Measurements from ENCODE around the gene SEPHS2. TPM values are rescaled to one million over a fixed set of nuclear protein-coding genes. Genes with fewer than 3 reads are reported as not detected.
"Not testable (repeated sequence)": the region's sequence is repeated elsewhere in the genome, so short reads cannot be mapped to it uniquely, and the experiment has no call there.

Gene SEPHS2
- total RNA-seq, 2 donors from 2014 or later, result 33.7 to 58.9 TPM

DNA sequence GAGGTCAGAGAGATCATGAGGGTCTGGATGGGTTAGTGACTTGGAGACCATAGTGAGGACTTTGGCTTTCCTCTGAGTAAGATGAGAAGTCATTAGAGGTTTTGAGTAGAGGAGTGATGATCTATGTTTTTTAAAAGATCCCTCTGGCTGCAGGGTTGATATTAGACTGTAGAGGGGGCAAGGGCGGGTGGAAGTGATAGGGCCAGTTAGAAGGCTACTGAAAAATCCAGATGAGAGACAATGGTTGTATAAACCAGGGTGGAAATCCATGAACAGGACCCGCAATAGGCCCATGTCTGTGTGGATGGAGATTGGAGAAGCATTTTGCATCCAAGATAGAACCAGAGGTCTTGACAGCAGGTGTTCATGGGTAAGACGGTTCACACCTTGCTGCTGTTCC, 36.7 kb upstream of the SEPHS2 start:
- H3K36me3 ChIP-seq, result no peaks in the 10 kb centered on the region
- no peak for DNase-seq (ENCODE audit: low spot score)
- WGBS, result 89% methylated on average over 3 of the region's 3 CpGs
- TF ChIP-seq CTCF (IDR thresholded peaks at IDR 0.05) (no peak), POLR2AphosphoS5 (IDR thresholded peaks at IDR 0.05) (no peak), POLR2A (IDR thresholded peaks at IDR 0.05) (no peak)
- H3K4me3 ChIP-seq, result no peak overlapping the region
- H3K4me1 ChIP-seq (replicated peaks), result no peaks in the 10 kb centered on the region
- H3K27ac ChIP-seq, result no peak overlapping the region
- H3K9me3 ChIP-seq, result no peaks in the 10 kb centered on the region
- intact Hi-C loops (cut with DNase I), result no loop called here
- no peaks in the 10 kb centered on the region for H3K27me3 ChIP-seq (replicated peaks; ENCODE audit: insufficient read depth)

DNA sequence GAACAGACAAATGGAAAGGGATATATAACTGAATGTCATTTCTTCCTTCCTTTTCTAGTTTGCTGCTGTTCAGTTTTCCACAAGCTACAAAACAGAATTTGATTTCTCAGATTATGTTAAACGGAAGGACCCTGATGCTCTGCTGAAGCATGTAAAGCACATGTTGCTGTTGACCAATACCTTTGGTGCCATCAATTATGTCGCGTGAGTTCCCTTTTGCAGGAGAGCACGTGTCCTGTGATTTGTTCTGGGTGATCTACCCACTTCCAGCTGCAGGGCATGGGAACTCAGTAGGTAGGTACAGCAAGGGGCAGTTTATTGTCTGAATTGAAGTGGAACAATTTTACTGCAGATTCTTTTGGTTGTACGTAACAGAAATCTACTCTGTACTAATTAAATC, 35.7 kb upstream of the SEPHS2 start:
- H3K36me3 ChIP-seq, result no peaks in the 10 kb centered on the region
- H3K27ac ChIP-seq, result no peak overlapping the region
- no peak for DNase-seq (ENCODE audit: low spot score)
- no peak for TF ChIP-seq POLR2AphosphoS5 (IDR thresholded peaks at IDR 0.05)
- no peak for TF ChIP-seq POLR2A (IDR thresholded peaks at IDR 0.05)
- 72% methylated on average over 5 of the region's 5 CpGs for WGBS
- H3K27me3 ChIP-seq (replicated peaks; ENCODE audit: insufficient read depth), result no peaks in the 10 kb centered on the region
- no peaks in the 10 kb centered on the region for H3K9me3 ChIP-seq
- intact Hi-C loops (cut with DNase I), result no loop called here
- H3K4me3 ChIP-seq, result no peak overlapping the region
- no peaks in the 10 kb centered on the region for H3K4me1 ChIP-seq (replicated peaks)

- no peak overlapping the region for H3K4me3 ChIP-seq
- no peak overlapping the region for H3K27ac ChIP-seq
- H3K4me1 ChIP-seq (replicated peaks), result no peaks in the 10 kb centered on the region
- H3K27me3 ChIP-seq (replicated peaks; ENCODE audit: insufficient read depth), result no peaks in the 10 kb centered on the region
- intact Hi-C loops (cut with DNase I), result no loop called here
- no peaks in the 10 kb centered on the region for H3K36me3 ChIP-seq
- DNase-seq (ENCODE audit: low spot score), result no peak
- no peaks in the 10 kb centered on the region for H3K9me3 ChIP-seq
- WGBS, result 92% methylated on average over 12 of the region's 12 CpGs
- TF ChIP-seq POLR2A (IDR thresholded peaks at IDR 0.05), result no peak
- no peak for TF ChIP-seq POLR2AphosphoS5 (IDR thresholded peaks at IDR 0.05)
- no peak for TF ChIP-seq CTCF (IDR thresholded peaks at IDR 0.05)
These were observed 33.2 kb upstream of the SEPHS2 start for GRCh38 chr16:30478766-30479478.

DNA sequence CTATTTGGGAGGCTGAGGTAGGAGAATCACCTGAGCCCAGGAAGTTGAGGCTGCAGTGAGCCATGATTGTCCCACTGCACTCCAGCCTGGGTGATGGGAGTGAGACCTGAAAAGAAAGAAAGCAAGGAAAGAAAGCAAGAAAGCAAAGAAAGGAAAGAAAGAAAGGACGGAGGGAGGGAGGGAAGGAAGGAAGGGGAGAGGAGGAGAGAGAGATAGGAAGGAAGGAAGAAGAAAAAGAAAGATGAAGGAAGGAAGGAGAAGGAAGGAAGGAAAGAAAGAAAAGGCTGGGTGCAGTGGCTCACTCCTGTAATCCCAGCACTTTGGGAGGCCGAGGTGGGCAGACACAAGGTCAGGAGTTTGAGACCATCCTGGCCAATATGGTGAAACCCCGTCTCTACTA, 32.1 kb upstream of the SEPHS2 start:
- H3K36me3 ChIP-seq; H3K27ac ChIP-seq; DNase-seq (ENCODE audit: low spot score); H3K9me3 ChIP-seq; H3K27me3 ChIP-seq (replicated peaks; ENCODE audit: insufficient read depth); H3K4me3 ChIP-seq; H3K4me1 ChIP-seq (replicated peaks); intact Hi-C loops (cut with DNase I): not testable (repeated sequence)
- 88% methylated on average over 3 of the region's 3 CpGs for WGBS

- no peak for TF ChIP-seq CTCF (IDR thresholded peaks at IDR 0.05)
- no peak for TF ChIP-seq POLR2A (IDR thresholded peaks at IDR 0.05)
- no peak for TF ChIP-seq POLR2AphosphoS5 (IDR thresholded peaks at IDR 0.05)
- Histone ChIP-seq H3K27me3 (replicated peaks; ENCODE audit: insufficient read depth) (peaks cover 5% of the 10 kb centered on the region), H3K4me1 (replicated peaks) (no peaks in the 10 kb centered on the region), H3K27ac (no peak overlapping the region), H3K9me3 (no peaks in the 10 kb centered on the region), H3K36me3 (no peaks in the 10 kb centered on the region), H3K4me3 (no peak overlapping the region)
- DNase-seq (ENCODE audit: low spot score), result no peak
- intact Hi-C loops (cut with DNase I), result no loop called here
- WGBS, result 70% methylated on average over 3 of the region's 3 CpGs
These were observed 31.3 kb upstream of the SEPHS2 start for GRCh38 chr16:30476991-30477390.

DNA sequence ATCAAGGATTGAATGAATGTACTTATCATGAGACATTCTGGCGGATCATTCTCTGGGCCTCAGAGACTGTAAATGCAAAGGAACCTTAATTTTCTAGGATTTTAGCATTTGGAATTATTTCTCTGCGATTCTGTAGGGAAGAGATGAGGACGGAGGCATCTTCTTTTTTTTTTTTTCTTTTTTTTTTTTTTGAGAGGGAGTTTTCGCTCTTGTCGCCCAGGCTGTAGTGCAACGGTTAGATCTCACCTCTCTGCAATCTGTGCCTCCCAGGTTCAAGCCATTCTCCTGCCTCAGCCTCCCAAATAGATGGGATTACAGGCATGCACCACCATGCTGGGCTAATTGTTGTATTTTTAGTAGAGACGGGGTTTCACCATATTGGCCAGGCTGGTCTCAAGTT, 29.0 kb upstream of the SEPHS2 start:
- H3K9me3 ChIP-seq, result no peaks in the 10 kb centered on the region
- H3K4me1 ChIP-seq (replicated peaks), result no peaks in the 10 kb centered on the region
- no peaks in the 10 kb centered on the region for H3K36me3 ChIP-seq
- no peak overlapping the region for H3K4me3 ChIP-seq
- intact Hi-C loops (cut with DNase I), result no loop called here
- H3K27me3 ChIP-seq (replicated peaks; ENCODE audit: insufficient read depth), result peaks cover 5% of the 10 kb centered on the region
- 91% methylated on average over 7 of the region's 7 CpGs for WGBS
- no peak for TF ChIP-seq POLR2AphosphoS5 (IDR thresholded peaks at IDR 0.05)
- TF ChIP-seq CTCF (IDR thresholded peaks at IDR 0.05), result no peak
- TF ChIP-seq POLR2A (IDR thresholded peaks at IDR 0.05), result no peak
- H3K27ac ChIP-seq, result no peak overlapping the region
- no peak for DNase-seq (ENCODE audit: low spot score)
